CD4-positive, CD25-positive, alpha-beta regulatory T cell (primary cell): ENCODE measurements around the gene MYO7A. TPM values are rescaled to one million over a fixed set of nuclear protein-coding genes. Genes with fewer than 3 reads are reported as not detected.
A peak's percentile ranks its signal among the peaks of the same experiment; 100 is the strongest.

Experiments
- ATAC-seq, 2 donors: fragments of 150-1000 bp; cut with Tn5 transposase; one replicate each; pipeline ENCODE4 v1.10.0; 2021; ENCODE audit warnings: low read depth in 2 of 2, moderate number of reproducible peaks in 2 of 2, moderate library complexity in 1 of 2
- DNase-seq, 3 donors: peaks; one replicate each; pipeline versions ENCODE4 v3.0.0 to v3.0.0-alpha.2; 2012 to 2022; ENCODE audit warnings: mixed read lengths in 1 of 3
- H3K27ac ChIP-seq: one replicate; pipeline ENCODE4 v1.7.0; 2013; ENCODE audit warnings: mild to moderate bottlenecking, low read length; ENCODE audit not compliant: insufficient read depth, poor library complexity, severe bottlenecking
- H3K27me3 ChIP-seq: one replicate; pipeline ENCODE4 v1.7.0; 2013; ENCODE audit warnings: low read length; ENCODE audit not compliant: control insufficient read depth, insufficient read depth
- H3K36me3 ChIP-seq: one replicate; pipeline ENCODE4 v1.7.0; 2013; ENCODE audit warnings: mild to moderate bottlenecking, low read length, moderate library complexity; ENCODE audit not compliant: control insufficient read depth, insufficient read depth
- H3K4me1 ChIP-seq: 2 replicates; pipeline ENCODE4 v1.7.0; 2013; ENCODE audit warnings: mild to moderate bottlenecking, low read length; ENCODE audit not compliant: insufficient read depth, control insufficient read depth, poor library complexity, severe bottlenecking
- H3K4me3 ChIP-seq: one replicate; pipeline ENCODE4 v1.7.0; 2013; ENCODE audit warnings: low read depth, mild to moderate bottlenecking, low read length, moderate library complexity
- H3K9me3 ChIP-seq, 2 experiments: 1 replicate in 1 of 2; 2 replicates in 1 of 2; pipeline ENCODE4 v1.7.0; 2013; ENCODE audit warnings: low read length in 2 of 2, mild to moderate bottlenecking in 1 of 2, moderate library complexity in 1 of 2; ENCODE audit not compliant: control insufficient read depth in 2 of 2
- H3K27ac Mint-ChIP-seq, 3 donors: one replicate each; pipeline ENCODE4 v1.8.0; 2020 to 2022; ENCODE audit warnings: mild to moderate bottlenecking in 3 of 3, mixed read lengths in 3 of 3, moderate library complexity in 2 of 3
- H3K27me3 Mint-ChIP-seq: one replicate; pipeline ENCODE4 v1.8.0; 2022; ENCODE audit warnings: mild to moderate bottlenecking, mixed read lengths
- H3K36me3 Mint-ChIP-seq: one replicate; pipeline ENCODE4 v1.8.0; 2020; ENCODE audit warnings: mixed read lengths
- H3K4me1 Mint-ChIP-seq, 4 donors: one replicate each; pipeline ENCODE4 v1.8.0; 2020 to 2022; ENCODE audit warnings: mixed read lengths in 4 of 4, mild to moderate bottlenecking in 1 of 4
- H3K4me3 Mint-ChIP-seq, 4 donors: one replicate each; pipeline ENCODE4 v1.8.0; 2020 to 2022; ENCODE audit warnings: mild to moderate bottlenecking in 4 of 4, mixed read lengths in 4 of 4, moderate library complexity in 3 of 4
- H3K9me3 Mint-ChIP-seq, 7 donors: one replicate each; pipeline ENCODE4 v1.8.0; 2020 to 2022; ENCODE audit warnings: mixed read lengths in 7 of 7, mild to moderate bottlenecking in 3 of 7, moderate library complexity in 2 of 7
- polyA plus RNA-seq, 4 donors: library from polyadenylated mRNA; unstranded; fragments of 300-500 nt; fragmentation: Illumina TruSeq; gene quantifications; one replicate each; pipeline ENCODE4 v1.2.3, GENCODE V29; 2021
- total RNA-seq: library from RNA; stranded (reverse); gene quantifications from one replicate; pipeline ENCODE4 v1.2.3, GENCODE V29; 2022

Gene MYO7A
- total and polyA plus RNA-seq, 5 donors from 2014 or later: 0.12 to 0.84 (median 0.18) TPM; not detected in 1

DNA sequence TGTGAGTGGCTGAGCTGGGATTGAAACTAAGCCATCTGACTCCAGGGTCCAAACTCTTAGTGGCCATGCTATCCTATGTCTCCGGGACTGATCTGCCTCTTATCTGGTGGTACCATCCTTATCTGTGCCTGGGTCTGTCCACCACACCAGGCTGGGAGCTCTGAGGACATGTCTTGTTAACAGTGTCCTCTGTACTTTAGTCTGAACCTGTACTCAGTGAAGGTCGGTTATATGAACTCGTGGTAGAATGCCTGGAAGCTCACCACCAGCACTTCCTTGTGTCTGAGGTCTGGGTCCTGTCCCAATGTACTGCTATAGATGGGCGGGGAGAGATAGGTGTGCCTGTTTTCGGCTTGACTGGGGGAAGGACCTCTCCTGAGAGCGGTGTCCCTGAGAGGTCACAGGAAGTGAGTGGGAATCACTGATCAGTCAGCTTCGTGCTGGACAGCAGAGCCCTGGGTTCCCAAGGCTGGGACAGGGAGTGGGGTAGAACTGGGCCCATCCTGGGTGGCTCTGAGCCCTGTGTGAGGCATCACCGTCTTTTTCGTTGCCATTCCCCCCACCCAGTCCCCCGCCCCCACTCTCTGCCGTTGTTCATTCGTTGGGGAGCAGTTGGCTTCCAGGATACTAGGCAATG is 8.9 kb downstream of the MYO7A start:
- H3K9me3 Mint-ChIP-seq: no peaks in the 10 kb centered on the region
- DNase-seq: no peak
- Histone ChIP-seq H3K27ac (no peak overlapping the region), H3K9me3 (no peaks in the 10 kb centered on the region), H3K4me1 (no peaks in the 10 kb centered on the region), H3K27me3 (no peaks in the 10 kb centered on the region), H3K4me3 (no peak overlapping the region), H3K36me3 (no peaks in the 10 kb centered on the region)
- H3K27ac Mint-ChIP-seq: no peak overlapping the region
- H3K36me3 Mint-ChIP-seq: no peaks in the 10 kb centered on the region
- no peak overlapping the region for H3K4me3 Mint-ChIP-seq
- H3K4me1 Mint-ChIP-seq: peaks cover 0 to 9% (median 3%) of the 10 kb centered on the region in 4 donors
- H3K27me3 Mint-ChIP-seq: peaks cover 8% of the 10 kb centered on the region
- ATAC-seq: no peak

DNA sequence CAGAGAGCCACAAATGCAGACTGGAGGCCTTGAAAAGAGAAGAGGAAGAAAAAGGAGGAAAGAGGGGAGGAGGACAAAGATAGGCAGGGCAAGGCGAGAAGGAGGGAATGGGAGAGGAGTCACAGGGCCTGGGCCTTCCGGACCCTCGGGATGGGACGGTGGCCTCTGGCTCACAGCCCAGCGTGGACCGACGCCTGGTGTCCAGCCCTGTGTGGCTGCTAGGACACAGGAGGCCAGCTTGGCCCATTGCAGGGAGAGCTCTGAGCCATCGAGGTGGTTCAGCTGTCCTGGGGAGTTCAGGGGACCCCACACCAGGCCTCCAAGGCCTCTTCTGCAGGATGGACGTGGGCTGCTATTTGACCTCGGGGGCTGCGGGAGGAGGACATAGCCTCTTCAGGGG is 9.4 kb downstream of the MYO7A start:
- no peak overlapping the region for H3K4me3 Mint-ChIP-seq
- ATAC-seq: no peak
- H3K4me1 Mint-ChIP-seq: peaks cover 4 to 12% (median 7%) of the 10 kb centered on the region in 4 donors
- H3K27me3 ChIP-seq: no peaks in the 10 kb centered on the region
- no peak overlapping the region for H3K4me3 ChIP-seq
- no peak overlapping the region for H3K27ac Mint-ChIP-seq
- no peaks in the 10 kb centered on the region for H3K9me3 ChIP-seq
- H3K4me1 ChIP-seq: peaks cover 5% of the 10 kb centered on the region
- H3K27me3 Mint-ChIP-seq: peaks cover 8% of the 10 kb centered on the region
- no peaks in the 10 kb centered on the region for H3K36me3 ChIP-seq
- no peak for DNase-seq
- no peak overlapping the region for H3K27ac ChIP-seq
- no peaks in the 10 kb centered on the region for H3K9me3 Mint-ChIP-seq
- no peaks in the 10 kb centered on the region for H3K36me3 Mint-ChIP-seq

DNA sequence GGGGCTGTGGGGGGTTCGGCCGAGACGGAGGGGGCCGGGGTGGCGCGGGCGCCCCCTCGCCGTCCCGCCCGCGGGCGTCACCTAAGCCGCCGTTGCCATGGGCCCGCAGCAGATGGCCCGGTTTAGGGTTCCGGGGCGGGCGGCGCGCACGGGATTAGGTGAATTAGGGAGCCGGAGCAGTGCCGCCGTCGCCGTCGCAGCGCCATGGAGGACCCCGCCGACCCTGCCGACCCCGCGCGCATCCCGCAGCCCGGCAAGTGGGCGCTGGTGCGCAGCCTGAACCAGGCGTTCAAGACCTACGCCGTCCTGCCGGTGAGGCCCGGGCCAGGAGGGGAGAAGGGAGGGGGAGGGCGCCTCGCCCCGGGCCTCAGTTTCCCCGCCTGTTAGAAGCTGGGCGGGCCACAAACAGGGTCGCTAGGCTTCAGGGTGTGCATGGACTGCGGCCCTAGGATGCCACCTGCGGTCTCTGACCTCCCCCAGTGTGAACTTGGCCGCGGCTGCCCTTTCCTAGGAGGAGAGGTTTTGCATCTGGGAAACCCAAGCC is 10.1 kb downstream of the MYO7A start:
- Histone ChIP-seq H3K27ac (no peak overlapping the region), H3K4me1 (peaks cover 6% of the 10 kb centered on the region), H3K4me3 (no peak overlapping the region), H3K36me3 (no peaks in the 10 kb centered on the region), H3K27me3 (no peaks in the 10 kb centered on the region), H3K9me3 (no peaks in the 10 kb centered on the region)
- H3K27ac Mint-ChIP-seq: no peak overlapping the region
- peaks cover 8% of the 10 kb centered on the region for H3K27me3 Mint-ChIP-seq
- ATAC-seq (no peak), DNase-seq (no peak)
- H3K9me3 Mint-ChIP-seq: no peaks in the 10 kb centered on the region
- no peaks in the 10 kb centered on the region for H3K36me3 Mint-ChIP-seq
- H3K4me3 Mint-ChIP-seq: no peak overlapping the region
- peaks cover 4 to 12% (median 9%) of the 10 kb centered on the region in 4 donors for H3K4me1 Mint-ChIP-seq

DNA sequence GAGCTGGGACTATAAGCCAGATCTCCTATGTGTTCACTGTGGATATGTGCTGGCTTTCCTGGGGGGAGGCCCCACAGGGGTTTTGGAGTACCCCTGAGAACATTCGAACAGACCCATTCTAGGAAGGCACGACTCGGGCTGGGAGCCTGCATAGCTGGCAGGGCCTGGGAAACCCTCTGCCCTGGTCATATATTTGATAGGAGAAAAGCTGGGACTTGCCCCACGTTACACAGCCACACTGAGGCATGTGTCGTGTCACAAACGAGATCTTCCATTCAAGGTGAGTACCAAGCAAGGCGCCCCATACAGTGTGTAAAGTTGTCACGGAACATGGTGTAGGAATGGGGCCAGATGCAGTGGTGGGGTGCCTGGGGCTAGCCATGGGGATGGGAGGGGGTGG is 11.2 kb downstream of the MYO7A start:
- Mint-ChIP-seq H3K27ac (no peak overlapping the region), H3K27me3 (peaks cover 8% of the 10 kb centered on the region), H3K4me1 (peaks cover 4 to 12% (median 9%) of the 10 kb centered on the region in 4 donors), H3K9me3 (no peaks in the 10 kb centered on the region), H3K36me3 (no peaks in the 10 kb centered on the region), H3K4me3 (no peak overlapping the region)
- H3K36me3 ChIP-seq: no peaks in the 10 kb centered on the region
- DNase-seq (no peak), ATAC-seq (no peak)
- no peak overlapping the region for H3K4me3 ChIP-seq
- H3K9me3 ChIP-seq: no peaks in the 10 kb centered on the region
- H3K27ac ChIP-seq: no peak overlapping the region
- no peaks in the 10 kb centered on the region for H3K27me3 ChIP-seq
- peaks cover 6% of the 10 kb centered on the region for H3K4me1 ChIP-seq

DNA sequence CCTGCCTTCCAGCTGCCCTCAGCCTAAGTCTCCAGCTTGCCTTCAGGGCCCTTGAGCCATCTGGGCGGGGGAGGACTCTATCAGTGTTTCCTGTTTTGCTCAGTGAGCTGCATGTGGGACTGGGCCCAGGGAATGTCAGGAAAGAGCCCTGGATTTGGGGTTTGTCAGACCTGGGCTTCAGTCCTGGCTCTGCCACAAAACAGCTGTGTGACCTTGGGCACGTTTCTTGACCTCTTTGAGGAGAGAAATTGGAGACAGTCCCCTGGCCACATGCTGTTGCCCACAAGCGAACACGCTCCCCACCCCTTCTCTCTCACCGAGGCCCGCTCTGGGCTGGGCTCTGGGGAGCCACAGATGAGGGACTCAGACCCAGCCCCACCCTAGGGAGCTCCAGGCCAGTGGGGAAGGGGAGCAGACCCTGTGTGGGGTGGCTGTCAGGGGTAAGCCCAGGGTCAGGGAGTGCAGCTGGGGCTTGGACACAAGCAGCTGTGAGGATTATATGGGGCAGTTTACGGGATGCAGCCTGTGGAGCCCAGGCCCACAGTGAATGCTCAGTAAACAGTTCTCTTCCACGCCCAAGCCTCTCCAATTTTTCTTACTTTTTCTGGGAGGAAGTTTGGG is 12.3 kb downstream of the MYO7A start:
- Mint-ChIP-seq H3K9me3 (no peaks in the 10 kb centered on the region), H3K36me3 (no peaks in the 10 kb centered on the region)

DNA sequence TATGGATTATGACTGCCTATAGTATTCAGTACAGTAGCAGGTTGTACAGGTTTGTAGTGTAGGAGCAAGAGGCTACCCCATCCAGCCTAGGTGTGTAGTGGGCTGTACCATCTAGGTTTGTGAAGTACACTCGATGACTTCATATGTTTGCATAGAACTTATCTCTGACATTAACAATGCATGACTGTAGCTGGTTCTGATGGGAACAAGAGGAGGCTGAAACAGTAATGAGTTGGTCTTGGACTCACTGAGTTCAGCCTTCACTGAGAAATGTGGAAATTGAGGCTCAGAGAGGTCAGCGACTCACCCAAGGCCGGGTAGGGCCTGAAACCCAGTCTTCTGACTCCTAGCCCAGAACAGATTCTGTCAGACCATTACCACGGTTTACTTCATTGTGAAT is 13.0 kb downstream of the MYO7A start:
- H3K36me3 Mint-ChIP-seq: no peaks in the 10 kb centered on the region
- Histone ChIP-seq H3K27me3 (no peaks in the 10 kb centered on the region), H3K27ac (no peak overlapping the region), H3K4me3 (no peak overlapping the region), H3K4me1 (peaks cover 6% of the 10 kb centered on the region), H3K36me3 (no peaks in the 10 kb centered on the region), H3K9me3 (no peaks in the 10 kb centered on the region)
- no peaks in the 10 kb centered on the region for H3K9me3 Mint-ChIP-seq
- ATAC-seq (no peak), DNase-seq (no peak)
- peaks cover 4 to 12% (median 10%) of the 10 kb centered on the region in 4 donors for H3K4me1 Mint-ChIP-seq
- H3K27me3 Mint-ChIP-seq: peaks cover 8% of the 10 kb centered on the region
- no peak overlapping the region for H3K27ac Mint-ChIP-seq
- no peak overlapping the region for H3K4me3 Mint-ChIP-seq

More for the DNA sequence above, 12.3 kb downstream of the MYO7A start:
- no peaks in the 10 kb centered on the region for H3K9me3 ChIP-seq
- H3K4me1 ChIP-seq: peaks cover 6% of the 10 kb centered on the region
- H3K4me3 ChIP-seq: no peak overlapping the region
- no peak overlapping the region for H3K27ac ChIP-seq
- DNase-seq (no peak), ATAC-seq (no peak)
- Mint-ChIP-seq H3K4me3 (no peak overlapping the region), H3K4me1 (peaks cover 4 to 12% (median 9%) of the 10 kb centered on the region in 4 donors), H3K27me3 (peaks cover 8% of the 10 kb centered on the region), H3K27ac (no peak overlapping the region)
- H3K36me3 ChIP-seq: no peaks in the 10 kb centered on the region
- no peaks in the 10 kb centered on the region for H3K27me3 ChIP-seq

DNA sequence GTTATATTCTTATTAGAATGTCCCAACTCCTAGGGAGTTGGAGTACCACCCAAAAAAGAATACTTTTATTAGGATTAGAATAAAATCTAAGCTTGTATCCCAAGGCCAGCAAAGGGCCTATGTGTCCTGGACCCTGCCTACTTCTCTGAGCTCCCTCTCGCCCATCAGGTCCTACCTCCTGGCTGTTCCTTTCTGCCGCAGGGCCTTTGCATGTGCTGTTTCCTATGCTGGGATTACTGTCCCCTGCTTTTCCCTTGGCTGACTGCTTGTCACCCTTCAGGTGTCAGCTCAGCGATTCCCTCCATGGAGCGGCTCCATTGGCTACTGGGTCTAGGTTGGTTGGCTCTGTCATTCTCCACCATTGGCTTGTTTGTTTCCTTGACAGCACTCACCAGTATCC is 13.4 kb downstream of the MYO7A start:
- no peaks in the 10 kb centered on the region for H3K9me3 ChIP-seq
- no peak for ATAC-seq
- peaks cover 6% of the 10 kb centered on the region for H3K4me1 ChIP-seq
- Mint-ChIP-seq H3K27me3 (peaks cover 8% of the 10 kb centered on the region), H3K27ac (peak overlapping the region in 1 of 3 donors; percentile 8), H3K4me3 (no peak overlapping the region), H3K4me1 (peaks cover 4 to 14% (median 8%) of the 10 kb centered on the region in 4 donors), H3K9me3 (no peaks in the 10 kb centered on the region), H3K36me3 (no peaks in the 10 kb centered on the region)
- H3K27me3 ChIP-seq: no peaks in the 10 kb centered on the region
- DNase-seq: no peak
- H3K4me3 ChIP-seq: no peak overlapping the region
- no peak overlapping the region for H3K27ac ChIP-seq
- H3K36me3 ChIP-seq: no peaks in the 10 kb centered on the region
